Activated CD8-positive, alpha-beta memory T cell treated with anti-CD3 and anti-CD28 coated beads for 36 hours (primary cell): Measurements from ENCODE around the gene MGRN1. TPM values are rescaled to one million over a fixed set of nuclear protein-coding genes. Genes with fewer than 3 reads are reported as not detected.

Experiments used
- CTCF ChIA-PET: fragments of 350-600 bp; sonication (Branson Sonifier 250); formaldehyde crosslinking; loops from one replicate; lab custom pipeline; 2021; ENCODE audit warnings: antibody characterized with exemption; lab: Charles Lee
- POLR2A ChIA-PET: fragments of 350-600 bp; sonication (Branson Sonifier 250); formaldehyde crosslinking; loops from one replicate; lab custom pipeline; 2021; ENCODE audit warnings: antibody characterized with exemption; lab: Charles Lee
- total RNA-seq, 2 experiments: library from RNA; stranded (reverse); gene quantifications; one replicate each; pipeline ENCODE4 v1.2.3, GENCODE V29; 2021

Gene MGRN1
- total RNA-seq, 2 experiments from 2014 or later: 61.9 to 64.2 TPM

- ChIA-PET POLR2A (no interaction called here), CTCF (interaction anchor here (1.0 kb wide), 1 partner anchor 20 kb away, joined by 3 read pairs; no protein-coding TSS in a partner anchor)
These were observed 72.5 kb downstream of the MGRN1 start for GRCh38 chr16:4696905-4697847.

- ChIA-PET CTCF (interaction anchor here (1.0 kb wide), 1 partner anchor 21 kb away, joined by 3 read pairs; no protein-coding TSS in a partner anchor), POLR2A (no interaction called here)
These were observed 73.2 kb downstream of the MGRN1 start for GRCh38 chr16:4697848-4698291.

GRCh38 chr16:4698321-4699045, 73.9 kb downstream of the MGRN1 start:
- ChIA-PET POLR2A (no interaction called here), CTCF (no interaction called here)

- ChIA-PET POLR2A (no interaction called here), CTCF (no interaction called here)
These were observed 74.5 kb downstream of the MGRN1 start for GRCh38 chr16:4699046-4699556.

GRCh38 chr16:4700380-4700996, 75.9 kb downstream of the MGRN1 start:
- ChIA-PET POLR2A (interaction anchor here (0.8 kb wide), 1 partner anchor 34 kb away, joined by 3 read pairs; the partner anchor contains the start of genes ANKS3 and DNAAF8), CTCF (no interaction called here)

GRCh38 chr16:4700997-4701743, 76.5 kb downstream of the MGRN1 start:
- ChIA-PET CTCF (no interaction called here), POLR2A (no interaction called here)

- ChIA-PET POLR2A (no interaction called here), CTCF (no interaction called here)
These were observed 77.3 kb downstream of the MGRN1 start for GRCh38 chr16:4701791-4702465.

- CTCF ChIA-PET: interaction anchor here (0.5 kb wide), 1 partner anchor 139 kb away, joined by 4 read pairs; no protein-coding TSS in a partner anchor
- POLR2A ChIA-PET: no interaction called here
These were observed 77.8 kb downstream of the MGRN1 start for GRCh38 chr16:4702466-4702808.

- ChIA-PET CTCF (no interaction called here), POLR2A (interaction anchor here (1.0 kb wide), 1 partner anchor 11 kb away, joined by 4 read pairs; the partner anchor contains the start of gene NUDT16L1)
These were observed 79.3 kb downstream of the MGRN1 start for GRCh38 chr16:4703906-4704305.

- ChIA-PET POLR2A (no interaction called here), CTCF (interaction anchor here (1.2 kb wide), 1 partner anchor 20 kb away, joined by 3 read pairs; no protein-coding TSS in a partner anchor)
These were observed 79.9 kb downstream of the MGRN1 start for GRCh38 chr16:4704491-4704890.

GRCh38 chr16:4704913-4705312, 80.3 kb downstream of the MGRN1 start:
- POLR2A ChIA-PET: no interaction called here
- CTCF ChIA-PET: interaction anchor here (1.2 kb wide), 1 partner anchor 20 kb away, joined by 3 read pairs; no protein-coding TSS in a partner anchor

- POLR2A ChIA-PET: interaction anchor here (1.1 kb wide), 1 partner anchor 12 kb away, joined by 6 read pairs; no protein-coding TSS in a partner anchor
- CTCF ChIA-PET: interaction anchor here (0.7 kb wide), 1 partner anchor 19 kb away, joined by 3 read pairs; no protein-coding TSS in a partner anchor
These were observed 82.2 kb downstream of the MGRN1 start for GRCh38 chr16:4706871-4707270.

GRCh38 chr16:4709481-4709880, 84.9 kb downstream of the MGRN1 start:
- ChIA-PET POLR2A (no interaction called here), CTCF (no interaction called here)

GRCh38 chr16:4713663-4714501, 89.3 kb downstream of the MGRN1 start:
- POLR2A ChIA-PET: no interaction called here
- CTCF ChIA-PET: interaction anchor here (0.6 kb wide), 1 partner anchor 183 kb away, joined by 4 read pairs; no protein-coding TSS in a partner anchor

- POLR2A ChIA-PET: no interaction called here
- CTCF ChIA-PET: no interaction called here
These were observed 90.4 kb downstream of the MGRN1 start for GRCh38 chr16:4714996-4715395.

- ChIA-PET POLR2A (no interaction called here), CTCF (no interaction called here)
These were observed 93.8 kb downstream of the MGRN1 start for GRCh38 chr16:4718466-4718865.
